ENCODE data around the gene LDLRAP1. TPM values are rescaled to one million over a fixed set of nuclear protein-coding genes. Genes with fewer than 3 reads are reported as not detected.

LDLRAP1 gene
- total and polyA plus RNA-seq, 7 experiments from 2014 or later: 28.1 to 853 (median 301) TPM

- ATAC-seq (no peak), DNase-seq (no peak)
- Mint-ChIP-seq H3K27me3 (peaks cover 0 to 22% (median 0%) of the 10 kb centered on the region in 5 donors), H3K4me1 (peaks cover 0 to 7% (median 3%) of the 10 kb centered on the region in 7 donors), H3K27ac (no peak overlapping the region), H3K36me3 (no peaks in the 10 kb centered on the region), H3K4me3 (no peak overlapping the region), H3K9me3 (peaks cover 0 to 2% (median 0%) of the 10 kb centered on the region in 11 donors)
- no peaks in the 10 kb centered on the region for H3K27me3 ChIP-seq (ENCODE audit: control insufficient read depth in 2 of 2, insufficient read depth in 2 of 2, low read length in 2 of 2)
- H3K9me3 ChIP-seq (ENCODE audit: control insufficient read depth in 2 of 3, low read length in 3 of 3): no peaks in the 10 kb centered on the region
- intact Hi-C loops (cut with micrococcal nuclease): no loop called here
- no peak overlapping the region for H3K4me3 ChIP-seq (ENCODE audit: low read length)
- CTCF ChIA-PET: interaction anchor here (0.9 to 1.5 kb wide), 2 partner anchors 12 to 35 kb away, joined by 3 to 4 read pairs; no protein-coding TSS in a partner anchor
- H3K36me3 ChIP-seq (ENCODE audit: control insufficient read depth in 2 of 3, insufficient read depth in 3 of 3, low read length in 3 of 3): no peaks in the 10 kb centered on the region
- H3K27ac ChIP-seq (ENCODE audit: low read depth, low read length): no peak overlapping the region
- POLR2A ChIA-PET: interaction anchor here (3.1 kb wide), 1 partner anchor 39 kb away, joined by 12 read pairs; no protein-coding TSS in a partner anchor
- H3K4me1 ChIP-seq (ENCODE audit: control insufficient read depth in 2 of 2, insufficient read depth in 2 of 2, low read length in 2 of 2): no peaks in the 10 kb centered on the region
These were observed 10.4 kb upstream of the LDLRAP1 start for GRCh38 chr1:25532970-25533369.

- no peak overlapping the region for H3K27ac Mint-ChIP-seq
- no peaks in the 10 kb centered on the region for H3K9me3 ChIP-seq (ENCODE audit: control insufficient read depth in 2 of 3, low read length in 3 of 3)
- no peaks in the 10 kb centered on the region for H3K36me3 ChIP-seq (ENCODE audit: control insufficient read depth in 2 of 3, insufficient read depth in 3 of 3, low read length in 3 of 3)
- peaks cover 0 to 26% (median 0%) of the 10 kb centered on the region in 5 donors for H3K27me3 Mint-ChIP-seq
- peaks cover 0 to 7% (median 4%) of the 10 kb centered on the region in 7 donors for H3K4me1 Mint-ChIP-seq
- intact Hi-C loops (cut with micrococcal nuclease): no loop called here
- peaks cover 0 to 2% (median 0%) of the 10 kb centered on the region in 11 donors for H3K9me3 Mint-ChIP-seq
- H3K4me3 Mint-ChIP-seq: no peak overlapping the region
- no peak for DNase-seq
- no peaks in the 10 kb centered on the region for H3K36me3 Mint-ChIP-seq
- H3K4me1 ChIP-seq (ENCODE audit: control insufficient read depth in 2 of 2, insufficient read depth in 2 of 2, low read length in 2 of 2): no peaks in the 10 kb centered on the region
- H3K27ac ChIP-seq (ENCODE audit: low read depth, low read length): no peak overlapping the region
- no peak overlapping the region for H3K4me3 ChIP-seq (ENCODE audit: low read length)
- CTCF ChIA-PET: interaction anchor here (0.6 to 1.5 kb wide), 4 partner anchors 13 to 34 kb away, joined by 3 to 4 read pairs (median 3); no protein-coding TSS in a partner anchor
- POLR2A ChIA-PET: interaction anchor here (3.1 kb wide), 1 partner anchor 38 kb away, joined by 12 read pairs; no protein-coding TSS in a partner anchor
- no peak for ATAC-seq
- no peaks in the 10 kb centered on the region for H3K27me3 ChIP-seq (ENCODE audit: control insufficient read depth in 2 of 2, insufficient read depth in 2 of 2, low read length in 2 of 2)
These were observed 9.5 kb upstream of the LDLRAP1 start for GRCh38 chr1:25533775-25534409.

GRCh38 chr1:25534410-25534788, 9.0 kb upstream of the LDLRAP1 start:
- ATAC-seq (no peak), DNase-seq (no peak)
- intact Hi-C loops (cut with micrococcal nuclease): no loop called here
- CTCF ChIA-PET: interaction anchor here (0.6 to 0.9 kb wide), 2 partner anchors 32 kb away, joined by 3 read pairs; no protein-coding TSS in a partner anchor
- no peak overlapping the region for H3K4me3 Mint-ChIP-seq
- H3K4me3 ChIP-seq (ENCODE audit: low read length): no peak overlapping the region
- H3K36me3 Mint-ChIP-seq: no peaks in the 10 kb centered on the region
- no peak overlapping the region for H3K27ac ChIP-seq (ENCODE audit: low read depth, low read length)
- no peaks in the 10 kb centered on the region for H3K9me3 Mint-ChIP-seq
- H3K4me1 Mint-ChIP-seq: peaks cover 0 to 5% (median under 1%) of the 10 kb centered on the region in 7 donors
- peaks cover 0 to 26% (median 0%) of the 10 kb centered on the region in 5 donors for H3K27me3 Mint-ChIP-seq
- no peaks in the 10 kb centered on the region for H3K9me3 ChIP-seq (ENCODE audit: control insufficient read depth in 2 of 3, low read length in 3 of 3)
- POLR2A ChIA-PET: interaction anchor here (3.1 kb wide), 1 partner anchor 37 kb away, joined by 12 read pairs; no protein-coding TSS in a partner anchor
- H3K36me3 ChIP-seq (ENCODE audit: control insufficient read depth in 2 of 3, insufficient read depth in 3 of 3, low read length in 3 of 3): no peaks in the 10 kb centered on the region
- H3K4me1 ChIP-seq (ENCODE audit: control insufficient read depth in 2 of 2, insufficient read depth in 2 of 2, low read length in 2 of 2): no peaks in the 10 kb centered on the region
- H3K27me3 ChIP-seq (ENCODE audit: control insufficient read depth in 2 of 2, insufficient read depth in 2 of 2, low read length in 2 of 2): no peaks in the 10 kb centered on the region
- H3K27ac Mint-ChIP-seq: no peak overlapping the region

- Mint-ChIP-seq H3K36me3 (no peaks in the 10 kb centered on the region), H3K9me3 (no peaks in the 10 kb centered on the region), H3K27me3 (peaks cover 0 to 33% (median 0%) of the 10 kb centered on the region in 5 donors), H3K4me3 (no peak overlapping the region), H3K27ac (peak overlapping the region in 3 of 9 donors; percentile 26 to 55 (median 52)), H3K4me1 (peaks cover 0 to 4% (median 0%) of the 10 kb centered on the region in 7 donors)
- no peaks in the 10 kb centered on the region for H3K9me3 ChIP-seq (ENCODE audit: control insufficient read depth in 2 of 3, low read length in 3 of 3)
- DNase-seq (no peak), ATAC-seq (no peak)
- no peaks in the 10 kb centered on the region for H3K36me3 ChIP-seq (ENCODE audit: control insufficient read depth in 2 of 3, insufficient read depth in 3 of 3, low read length in 3 of 3)
- intact Hi-C loops (cut with micrococcal nuclease): no loop called here
- no peak overlapping the region for H3K27ac ChIP-seq (ENCODE audit: low read depth, low read length)
- CTCF ChIA-PET: interaction anchor here (2.0 kb wide), 1 partner anchor 30 kb away, joined by 5 read pairs; no protein-coding TSS in a partner anchor
- no peaks in the 10 kb centered on the region for H3K27me3 ChIP-seq (ENCODE audit: control insufficient read depth in 2 of 2, insufficient read depth in 2 of 2, low read length in 2 of 2)
- POLR2A ChIA-PET: no interaction called here
- no peaks in the 10 kb centered on the region for H3K4me1 ChIP-seq (ENCODE audit: control insufficient read depth in 2 of 2, insufficient read depth in 2 of 2, low read length in 2 of 2)
- no peak overlapping the region for H3K4me3 ChIP-seq (ENCODE audit: low read length)
These were observed 7.3 kb upstream of the LDLRAP1 start for GRCh38 chr1:25536124-25536523.

- peaks cover 0 to 33% (median 0%) of the 10 kb centered on the region in 5 donors for H3K27me3 Mint-ChIP-seq
- no peaks in the 10 kb centered on the region for H3K36me3 ChIP-seq (ENCODE audit: control insufficient read depth in 2 of 3, insufficient read depth in 3 of 3, low read length in 3 of 3)
- H3K9me3 ChIP-seq (ENCODE audit: control insufficient read depth in 2 of 3, low read length in 3 of 3): no peaks in the 10 kb centered on the region
- no peaks in the 10 kb centered on the region for H3K9me3 Mint-ChIP-seq
- no peak for DNase-seq
- ChIA-PET CTCF (interaction anchor here (1.9 to 2.0 kb wide), 2 partner anchors 17 to 29 kb away, joined by 5 to 8 read pairs; no protein-coding TSS in a partner anchor), POLR2A (interaction anchor here (5.0 to 16.0 kb wide), 2 partner anchors 12 to 24 kb away, joined by 41 to 442 read pairs; no protein-coding TSS in a partner anchor)
- no peak for ATAC-seq
- no peaks in the 10 kb centered on the region for H3K4me1 ChIP-seq (ENCODE audit: control insufficient read depth in 2 of 2, insufficient read depth in 2 of 2, low read length in 2 of 2)
- H3K4me1 Mint-ChIP-seq: peaks cover 0 to 8% (median 5%) of the 10 kb centered on the region in 7 donors
- no peak overlapping the region for H3K4me3 ChIP-seq (ENCODE audit: low read length)
- intact Hi-C loops (cut with micrococcal nuclease): no loop called here
- no peak overlapping the region for H3K27ac ChIP-seq (ENCODE audit: low read depth, low read length)
- no peaks in the 10 kb centered on the region for H3K36me3 Mint-ChIP-seq
- H3K4me3 Mint-ChIP-seq: no peak overlapping the region
- H3K27ac Mint-ChIP-seq: peak overlapping the region in 3 of 9 donors; percentile 13 to 49 (median 34)
- no peaks in the 10 kb centered on the region for H3K27me3 ChIP-seq (ENCODE audit: control insufficient read depth in 2 of 2, insufficient read depth in 2 of 2, low read length in 2 of 2)
These were observed 6.1 kb upstream of the LDLRAP1 start for GRCh38 chr1:25537153-25537831.

GRCh38 chr1:25538191-25538767, 5.1 kb upstream of the LDLRAP1 start:
- Histone ChIP-seq H3K27ac (ENCODE audit: low read depth, low read length) (no peak overlapping the region), H3K27me3 (ENCODE audit: control insufficient read depth in 2 of 2, insufficient read depth in 2 of 2, low read length in 2 of 2) (no peaks in the 10 kb centered on the region), H3K4me3 (ENCODE audit: low read length) (no peak overlapping the region), H3K9me3 (ENCODE audit: control insufficient read depth in 2 of 3, low read length in 3 of 3) (no peaks in the 10 kb centered on the region), H3K4me1 (ENCODE audit: control insufficient read depth in 2 of 2, insufficient read depth in 2 of 2, low read length in 2 of 2) (peaks cover 0 to 4% of the 10 kb centered on the region in 2 donors), H3K36me3 (ENCODE audit: control insufficient read depth in 2 of 3, insufficient read depth in 3 of 3, low read length in 3 of 3) (no peaks in the 10 kb centered on the region)
- no peak for ATAC-seq
- no peaks in the 10 kb centered on the region for H3K36me3 Mint-ChIP-seq
- peaks cover 3 to 12% (median 8%) of the 10 kb centered on the region in 7 donors for H3K4me1 Mint-ChIP-seq
- CTCF ChIA-PET: interaction anchor here (0.6 to 2.0 kb wide), 6 partner anchors 11 to 1105 kb away, joined by 3 to 8 read pairs (median 4); no protein-coding TSS in a partner anchor
- H3K9me3 Mint-ChIP-seq: no peaks in the 10 kb centered on the region
- H3K27me3 Mint-ChIP-seq: peaks cover 0 to 33% (median 0%) of the 10 kb centered on the region in 5 donors
- POLR2A ChIA-PET: interaction anchor here (0.7 to 16.0 kb wide), 4 partner anchors 11 to 61 kb away, joined by 3 to 442 read pairs (median 22); no protein-coding TSS in a partner anchor
- intact Hi-C loops (cut with micrococcal nuclease): no loop called here
- no peak for DNase-seq
- peak overlapping the region in 5 of 9 donors; percentile 0 to 49 (median 20) for H3K27ac Mint-ChIP-seq
- H3K4me3 Mint-ChIP-seq: no peak overlapping the region

Measured in naive thymus-derived CD4-positive, alpha-beta T cell (primary cell).